NCI-H1092 (cell line): ENCODE measurements around the gene AGBL1.
"Not testable (repeated sequence)": the region's sequence is repeated elsewhere in the genome, so short reads cannot be mapped to it uniquely, and the experiment has no call there.

Experiments used
- DNase-seq: peaks from one replicate; lab custom pipeline; 2025; lab: John Stamatoyannopoulos, UW

AGBL1 gene

DNA sequence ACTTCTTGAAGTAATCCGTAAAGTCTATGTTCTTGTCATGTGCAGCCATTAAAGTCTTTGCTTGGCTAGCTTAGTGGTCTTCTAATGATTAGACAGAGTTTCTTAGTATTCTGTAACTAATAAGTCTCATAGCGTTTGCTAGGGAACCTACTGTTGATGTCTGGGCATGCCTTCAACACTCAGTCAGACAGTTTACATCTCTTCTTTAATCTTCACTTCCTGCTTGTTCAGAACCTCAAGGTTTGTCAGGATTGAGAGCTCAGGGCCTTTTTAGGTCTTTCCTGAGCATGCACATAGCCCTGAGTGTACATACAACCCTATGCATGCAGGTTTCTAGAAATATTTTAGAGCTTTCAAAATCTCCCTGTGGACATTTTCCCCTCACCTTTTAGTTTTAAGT, 426.3 kb downstream of the AGBL1 start:
- DNase-seq = no peak

DNA sequence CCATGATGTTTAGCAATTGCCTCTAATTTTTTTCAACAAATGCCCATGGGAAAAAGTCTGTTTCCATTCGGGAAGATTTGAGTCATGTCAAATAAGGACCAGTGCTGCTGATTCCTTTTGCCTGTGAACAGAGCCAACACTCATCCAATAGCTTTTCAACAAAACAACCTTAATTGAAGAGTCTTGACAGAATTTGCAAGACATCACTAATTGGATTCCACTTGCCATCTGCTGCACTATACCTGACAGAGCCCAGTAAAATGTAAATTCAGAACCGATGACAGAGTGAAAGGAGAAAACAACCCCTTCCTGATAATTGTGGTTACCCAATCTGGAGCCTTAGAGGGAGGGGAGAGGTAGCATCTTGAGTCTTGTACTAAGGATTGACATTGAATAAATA, 426.7 kb downstream of the AGBL1 start:
- DNase-seq = no peak

DNA sequence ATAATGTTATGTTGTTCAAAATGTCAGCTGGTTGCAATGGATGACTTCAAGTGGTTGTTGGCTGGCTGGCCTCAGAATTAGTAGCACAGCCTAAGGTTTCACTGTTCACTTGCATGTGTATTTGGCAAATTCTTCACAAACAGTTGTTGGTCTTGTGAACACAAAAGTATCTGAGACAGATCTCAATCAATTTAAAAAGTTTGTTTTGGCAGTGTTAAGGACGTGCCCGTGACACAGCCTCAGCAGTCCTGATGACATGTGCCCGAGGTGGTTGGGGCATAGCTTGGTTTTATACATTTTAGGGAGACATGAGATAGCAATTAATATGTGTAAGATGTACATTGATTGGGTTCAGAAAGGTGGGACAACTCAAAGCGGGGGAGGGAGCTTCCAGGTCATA, 436.0 kb downstream of the AGBL1 start:
- DNase-seq = no peak

DNA sequence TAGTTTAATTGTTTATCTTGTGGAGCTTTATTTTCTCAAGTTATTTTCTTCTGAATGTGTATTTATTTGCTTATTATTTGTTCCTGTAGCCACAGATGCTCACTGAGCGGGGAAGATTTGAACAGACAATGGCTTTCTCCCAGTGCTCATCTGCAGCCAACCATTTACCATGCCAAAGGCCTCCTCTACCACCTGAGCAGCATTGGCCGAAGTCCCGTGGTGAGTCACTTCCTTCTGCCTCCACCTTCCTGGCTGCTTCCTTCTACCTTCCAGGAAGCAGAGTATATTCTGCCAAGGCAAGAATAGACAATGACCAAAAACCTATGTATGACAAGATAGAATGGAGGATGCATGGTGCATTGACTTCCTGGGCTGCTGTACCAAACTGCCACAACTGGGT, 443.1 kb downstream of the AGBL1 start:
- DNase-seq = no peak

DNA sequence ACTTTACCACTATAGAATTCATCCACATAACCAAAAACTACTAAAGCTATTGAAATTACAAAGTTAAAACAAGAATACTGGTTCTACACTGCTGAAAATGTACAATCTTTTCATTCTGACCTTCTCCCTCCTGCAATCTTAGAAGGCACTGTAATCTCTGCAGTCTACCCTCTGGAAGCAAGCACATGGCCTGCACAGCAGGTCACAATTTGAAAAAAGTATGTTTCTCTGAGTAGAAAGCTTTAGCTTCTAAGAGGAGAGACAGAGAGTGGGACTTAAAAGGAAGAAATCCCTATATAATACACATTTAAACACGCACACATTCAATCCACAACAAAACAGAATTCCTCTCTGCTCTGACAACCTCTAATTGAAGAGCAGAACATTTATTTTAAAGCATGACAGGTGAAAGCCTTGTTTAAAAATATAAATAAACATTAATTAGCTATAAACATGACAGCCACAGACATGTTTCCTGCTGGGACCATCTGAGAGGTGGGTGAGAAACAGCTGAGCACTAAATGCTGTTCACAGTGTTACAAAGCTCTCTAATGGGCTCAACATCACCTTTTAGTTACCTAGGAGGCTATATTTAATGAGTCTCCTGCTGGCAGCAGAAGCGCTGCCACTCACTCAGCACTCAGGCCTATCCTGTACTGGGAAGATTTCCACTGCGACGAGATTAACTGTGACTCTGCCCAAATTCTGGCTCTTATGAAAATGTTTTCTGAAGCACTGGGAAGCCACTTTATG, 447.4 kb downstream of the AGBL1 start:
- DNase-seq = no peak

DNA sequence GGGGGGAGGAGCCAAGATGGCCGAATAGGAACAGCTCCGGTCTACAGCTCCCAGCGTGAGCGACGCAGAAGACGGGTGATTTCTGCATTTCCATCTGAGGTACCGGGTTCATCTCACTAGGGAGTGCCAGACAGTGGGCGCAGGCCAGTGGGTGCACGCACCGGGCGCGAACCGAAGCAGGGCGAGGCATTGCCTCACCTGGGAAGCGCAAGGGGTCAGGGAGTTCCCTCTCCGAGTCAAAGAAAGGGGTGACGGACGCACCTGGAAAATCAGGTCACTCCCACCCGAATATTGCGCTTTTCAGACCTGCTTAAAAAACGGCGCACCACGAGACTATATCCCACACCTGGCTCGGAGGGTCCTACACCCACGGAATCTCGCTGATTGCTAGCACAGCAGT, 448.4 kb downstream of the AGBL1 start:
- not testable (repeated sequence) for DNase-seq

DNA sequence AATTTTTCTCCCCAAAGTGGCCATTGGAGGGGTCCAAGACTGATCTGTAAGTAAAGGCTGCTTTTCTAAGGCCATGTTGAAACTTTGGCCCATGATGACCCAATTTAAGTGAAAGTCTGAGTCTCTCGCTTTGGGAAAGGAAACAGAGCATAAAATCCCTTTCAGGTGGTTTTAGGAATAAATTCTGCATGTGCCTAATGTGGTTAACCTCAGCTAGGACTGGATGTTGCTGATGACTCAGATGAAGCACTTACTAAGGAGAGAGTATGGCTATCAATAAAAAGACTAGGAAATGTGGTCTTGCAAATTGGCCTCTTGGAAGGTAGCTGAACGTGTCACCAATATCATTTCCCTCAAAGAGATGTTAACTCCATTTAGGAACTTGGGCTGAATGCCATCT, 458.5 kb downstream of the AGBL1 start:
- no peak for DNase-seq

DNA sequence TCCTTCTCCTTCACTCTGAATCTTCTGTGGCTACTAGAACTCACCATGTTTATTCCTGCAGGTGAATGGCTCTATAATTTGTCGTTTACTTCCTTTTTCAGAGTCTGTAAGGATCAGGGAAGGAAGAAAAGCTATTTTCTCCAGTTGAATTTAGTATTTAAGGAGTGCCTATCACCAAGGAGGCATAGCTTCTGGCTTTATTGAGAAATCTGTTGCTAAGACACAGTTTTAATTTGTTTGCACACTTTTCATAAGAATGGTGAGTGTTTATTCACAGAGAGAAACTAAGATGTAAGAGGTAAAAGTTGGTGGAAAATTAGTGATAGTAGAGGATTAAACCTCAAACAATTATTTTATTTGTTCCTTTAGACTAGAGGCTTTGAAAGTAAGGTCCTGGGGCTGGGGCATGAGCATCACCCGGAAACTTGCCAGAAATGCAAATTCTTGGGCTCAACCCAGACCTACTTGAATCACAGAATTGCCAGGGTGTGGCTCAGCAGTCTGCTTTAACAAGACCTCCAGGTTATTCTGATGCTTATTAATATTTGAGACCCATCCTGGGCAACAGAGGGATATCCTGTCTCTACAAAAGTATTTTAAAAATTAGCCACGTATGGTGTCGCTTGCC, 461.3 kb downstream of the AGBL1 start:
- no peak for DNase-seq

DNA sequence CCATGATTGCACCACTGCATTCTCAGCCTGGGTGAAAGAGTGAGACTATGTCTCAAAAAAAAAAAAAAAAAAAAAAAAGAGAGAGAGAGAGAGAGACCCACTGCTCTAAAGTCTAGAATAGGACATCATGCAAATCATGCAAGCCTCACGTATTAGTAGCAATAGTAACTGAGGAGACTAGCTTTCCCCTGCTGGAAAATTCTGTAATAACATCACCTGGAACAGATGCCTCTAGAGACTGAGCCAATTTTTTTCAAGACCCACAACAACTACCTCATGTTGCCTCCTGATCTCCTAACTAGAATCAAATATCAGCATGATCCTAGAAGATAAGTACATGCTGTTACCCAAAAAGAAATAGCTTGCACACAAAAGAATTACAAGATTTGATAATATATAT, 461.9 kb downstream of the AGBL1 start:
- DNase-seq = no peak

DNA sequence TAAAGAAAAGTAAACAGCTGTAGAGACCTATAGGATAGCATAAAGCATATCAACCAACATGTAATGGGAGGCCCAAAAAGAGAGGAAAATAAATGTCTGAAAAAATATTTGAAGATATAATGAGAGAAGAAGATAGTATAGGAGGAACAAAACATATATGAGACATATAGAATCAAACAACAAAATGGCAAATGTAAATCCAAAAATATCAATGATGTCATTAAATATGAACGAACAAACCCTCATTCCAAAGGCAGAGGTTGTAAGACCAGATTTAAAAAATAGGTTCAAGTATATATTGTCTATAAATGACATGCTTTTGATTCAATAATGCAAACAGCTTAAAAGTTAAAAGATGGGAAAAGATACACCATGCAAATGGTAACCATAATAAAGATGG, 470.4 kb downstream of the AGBL1 start:
- no peak for DNase-seq

DNA sequence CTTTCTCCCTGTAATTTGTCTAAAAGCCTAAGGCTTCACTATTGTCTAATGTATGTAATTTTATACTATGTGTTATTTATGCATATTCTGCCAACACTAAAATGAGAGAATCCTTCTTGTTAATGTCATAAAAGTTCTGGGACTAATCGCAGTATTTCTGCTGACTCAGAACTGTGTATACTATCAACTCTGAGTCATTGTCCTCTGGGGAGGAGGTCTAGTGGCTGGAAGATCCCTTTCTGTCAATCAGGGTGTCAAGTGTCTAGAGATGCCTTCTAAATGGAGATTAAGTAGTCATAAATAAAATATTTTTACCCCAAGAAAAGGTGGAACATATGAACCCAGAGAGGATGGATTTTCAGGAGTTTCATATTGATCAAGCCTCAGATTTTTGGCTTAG, 473.4 kb downstream of the AGBL1 start:
- no peak for DNase-seq

DNA sequence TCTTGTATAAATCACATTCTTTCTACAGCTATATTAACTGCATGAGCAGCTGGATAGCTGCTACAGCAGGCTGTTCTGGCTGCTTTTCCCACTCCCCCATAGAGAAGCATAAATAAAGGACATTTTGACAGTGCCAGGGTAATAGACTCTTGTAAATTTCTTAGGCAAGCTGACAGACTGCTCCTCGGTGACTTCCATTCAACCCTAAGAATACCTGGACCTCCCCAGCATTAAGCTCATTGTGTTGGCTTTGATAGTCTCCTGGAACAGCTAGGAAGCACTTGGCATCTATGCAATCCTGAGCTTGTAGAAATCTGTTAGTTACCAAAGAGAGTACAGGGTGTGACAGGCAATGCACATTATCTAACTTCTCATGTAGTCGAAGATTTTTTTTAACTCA, 475.4 kb downstream of the AGBL1 start:
- DNase-seq = no peak

DNA sequence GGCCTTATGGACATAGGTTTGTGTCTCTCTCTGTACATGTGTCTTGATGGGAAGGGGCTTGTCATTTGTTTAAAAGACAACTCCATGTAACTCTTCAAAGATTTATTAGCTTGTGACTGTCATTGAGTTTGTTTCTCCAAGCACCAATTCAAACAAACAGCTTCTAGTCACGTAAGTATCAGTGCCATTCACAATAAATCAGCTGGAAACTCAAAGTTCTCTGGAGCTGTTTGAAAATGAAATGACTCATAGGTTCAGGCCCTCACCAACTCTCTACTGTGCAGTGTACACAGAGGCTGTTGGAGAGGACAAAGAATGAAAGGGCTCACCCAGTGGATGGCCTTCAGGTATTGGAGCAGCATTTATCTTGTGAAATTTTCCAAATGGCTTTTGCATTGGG, 476.3 kb downstream of the AGBL1 start:
- no peak for DNase-seq

DNA sequence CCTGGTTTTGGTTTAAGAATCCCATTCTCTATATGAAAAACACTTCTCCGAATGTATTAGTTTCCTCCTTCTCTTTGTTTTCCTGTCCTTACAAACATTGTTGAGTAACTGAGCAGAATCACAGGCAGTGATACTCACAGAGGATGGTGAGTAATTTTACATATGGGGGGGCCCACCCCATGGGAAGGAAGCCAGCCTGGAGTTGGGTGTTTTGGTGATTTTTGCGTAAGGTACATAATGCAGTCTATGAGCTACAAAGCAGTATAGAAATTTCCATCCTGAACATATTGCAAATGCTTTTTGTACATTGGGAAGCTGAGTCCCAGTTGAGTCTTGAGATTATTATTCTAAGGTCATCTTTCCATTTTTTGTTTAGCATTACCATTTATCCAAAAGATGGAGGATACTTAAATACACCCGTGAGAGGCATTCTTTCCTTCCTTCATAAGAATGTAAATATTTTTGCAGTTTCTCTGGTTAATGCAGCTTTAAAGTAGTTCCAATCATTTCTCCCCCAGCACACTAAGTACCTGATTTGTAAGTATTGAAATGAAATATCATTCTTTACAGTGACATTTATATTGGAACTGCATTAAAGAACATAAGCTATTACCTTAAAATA, 476.8 kb downstream of the AGBL1 start:
- no peak for DNase-seq

DNA sequence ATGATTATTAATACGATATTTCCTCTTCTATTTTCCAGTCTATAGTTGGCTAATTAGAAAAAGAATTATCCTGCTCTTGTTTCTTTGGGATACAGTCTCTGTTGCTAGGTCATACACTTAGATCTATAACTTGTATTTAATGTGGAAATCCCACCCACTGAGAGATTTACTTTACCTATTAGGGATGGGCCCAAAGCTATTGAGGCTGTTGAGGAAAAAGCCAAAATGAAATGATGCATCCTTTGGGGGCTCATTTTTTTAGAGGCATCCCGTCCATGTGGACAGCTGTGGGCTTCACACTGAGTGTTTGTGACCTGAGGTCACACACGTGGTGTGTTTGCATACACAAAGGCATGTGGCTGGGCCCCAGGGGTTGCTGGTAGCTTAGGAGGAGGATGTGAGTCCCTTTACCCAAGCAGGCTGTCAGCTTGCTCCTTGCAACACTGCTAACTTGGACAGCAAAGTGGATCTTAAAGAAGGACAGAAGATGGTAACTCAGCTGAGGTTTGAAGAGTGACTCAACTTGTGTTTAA, 477.4 kb downstream of the AGBL1 start:
- DNase-seq = no peak

DNA sequence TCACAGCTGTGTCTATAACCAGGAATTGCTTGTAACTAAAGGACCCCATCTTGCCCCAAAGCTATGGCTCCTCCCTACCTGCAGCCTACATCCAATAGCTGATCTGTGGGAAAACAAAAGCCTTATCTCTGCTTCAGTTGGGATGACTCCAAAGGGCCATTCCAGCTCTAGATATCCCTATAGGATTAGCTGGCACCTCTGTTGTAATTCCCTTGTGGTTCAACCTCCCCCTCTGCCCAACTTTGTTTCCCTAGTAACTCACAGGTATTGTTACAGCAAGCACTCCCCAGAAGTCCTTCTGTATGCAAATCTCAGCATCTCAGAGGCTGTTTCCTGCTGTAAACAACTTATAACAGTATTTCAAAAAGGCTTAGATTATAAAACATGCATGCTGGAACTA, 478.6 kb downstream of the AGBL1 start:
- DNase-seq = no peak

DNA sequence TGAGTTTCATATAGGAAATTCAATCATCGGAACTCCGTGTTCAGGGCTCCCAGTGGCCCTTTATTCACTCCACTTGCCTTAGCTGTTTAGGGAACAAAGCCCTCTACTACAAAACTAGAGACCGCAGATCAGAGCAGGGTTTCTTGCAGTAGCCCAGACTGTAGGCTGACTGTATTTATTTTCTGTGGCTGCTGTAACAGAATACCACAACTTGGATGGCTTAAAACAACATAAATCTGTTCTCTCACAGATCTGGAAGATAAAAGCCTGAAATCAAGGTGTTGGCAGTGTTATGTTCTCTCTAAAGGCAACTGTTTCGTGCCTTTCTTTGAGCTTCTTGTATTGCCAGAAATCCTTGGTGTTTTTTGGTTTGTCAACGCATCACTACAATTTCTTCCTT, 479.0 kb downstream of the AGBL1 start:
- no peak for DNase-seq

DNA sequence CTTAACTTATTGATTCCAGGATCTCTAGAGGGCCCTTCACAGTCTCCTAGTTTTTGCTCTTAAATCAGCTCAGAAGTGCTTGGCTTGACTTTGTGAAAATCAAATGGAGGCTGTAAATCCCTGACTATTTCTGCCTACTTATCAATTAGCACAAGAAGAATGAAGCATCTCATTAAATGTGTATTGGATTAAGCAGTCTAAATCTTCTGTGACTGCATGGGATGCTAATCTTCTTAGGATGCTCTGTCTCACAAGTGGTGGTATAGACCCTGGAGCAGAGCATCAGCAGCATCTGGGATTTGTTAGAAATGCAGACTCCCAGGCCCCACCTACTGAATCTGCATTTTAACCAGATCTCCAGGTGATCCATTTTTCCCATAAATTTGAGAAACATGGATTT, 488.7 kb downstream of the AGBL1 start:
- DNase-seq = no peak

DNA sequence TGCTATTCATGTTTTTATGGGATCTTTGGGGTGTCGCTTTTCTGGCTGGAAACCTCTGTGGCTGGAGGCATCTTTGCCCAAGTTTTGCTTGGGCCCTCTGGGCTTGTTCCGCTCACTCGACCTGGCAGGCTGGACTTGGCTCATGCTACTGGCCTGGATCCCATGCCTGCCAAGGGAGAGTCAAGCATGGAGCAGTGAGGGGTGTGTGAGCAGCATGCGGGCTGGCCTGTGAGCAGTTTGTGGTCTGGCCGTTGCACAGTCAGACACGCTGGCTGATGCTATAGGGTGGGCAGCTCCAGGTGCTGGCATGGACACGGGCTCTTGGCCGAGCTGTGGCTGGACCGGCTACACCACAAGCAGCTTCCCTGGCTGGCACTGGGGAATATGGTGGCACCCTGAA, 491.1 kb downstream of the AGBL1 start:
- no peak for DNase-seq

DNA sequence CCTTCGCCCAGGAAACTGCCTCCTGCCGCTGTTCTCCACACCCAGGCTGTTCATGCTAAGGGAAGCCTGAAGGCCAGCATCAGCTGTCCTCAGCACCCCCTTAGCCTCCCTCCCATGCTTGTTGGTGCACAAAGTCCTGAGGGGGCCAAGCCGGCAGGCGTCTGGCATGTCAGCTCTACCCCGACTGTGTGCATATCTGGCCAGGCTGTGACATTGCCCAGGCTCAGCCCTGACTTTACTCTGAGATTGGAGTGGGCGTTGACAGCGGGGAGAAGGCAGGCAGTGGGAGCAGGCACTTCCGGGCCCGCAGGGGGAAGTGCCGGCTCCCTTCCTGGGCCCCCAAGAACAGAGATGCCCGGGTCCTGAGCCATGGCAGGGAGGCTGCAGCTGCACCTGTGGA, 492.2 kb downstream of the AGBL1 start:
- DNase-seq = no peak

DNA sequence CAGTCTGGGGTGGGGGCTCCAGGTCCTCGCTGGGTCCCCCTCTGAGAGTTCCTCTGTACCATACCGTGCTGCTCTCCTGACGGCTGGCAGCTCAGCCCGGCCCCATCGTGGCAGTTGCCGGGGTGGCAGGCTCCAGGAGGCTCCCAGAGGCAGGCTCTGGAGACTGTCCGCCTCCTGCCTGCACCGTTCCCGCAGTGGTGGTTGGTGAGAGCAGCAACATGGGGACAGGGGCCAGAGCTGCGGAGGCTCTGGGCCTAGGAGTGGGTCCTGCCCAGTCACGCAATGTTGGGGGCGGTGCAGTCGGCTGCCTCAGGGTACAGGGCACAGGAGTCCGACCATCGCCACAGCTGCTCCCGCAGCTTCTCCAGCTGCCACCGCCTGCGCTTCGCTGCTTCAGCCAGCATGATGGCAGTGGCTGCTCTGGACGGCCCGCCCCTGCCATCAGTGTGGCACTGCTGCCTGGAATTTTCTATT, 492.7 kb downstream of the AGBL1 start:
- no peak for DNase-seq

DNA sequence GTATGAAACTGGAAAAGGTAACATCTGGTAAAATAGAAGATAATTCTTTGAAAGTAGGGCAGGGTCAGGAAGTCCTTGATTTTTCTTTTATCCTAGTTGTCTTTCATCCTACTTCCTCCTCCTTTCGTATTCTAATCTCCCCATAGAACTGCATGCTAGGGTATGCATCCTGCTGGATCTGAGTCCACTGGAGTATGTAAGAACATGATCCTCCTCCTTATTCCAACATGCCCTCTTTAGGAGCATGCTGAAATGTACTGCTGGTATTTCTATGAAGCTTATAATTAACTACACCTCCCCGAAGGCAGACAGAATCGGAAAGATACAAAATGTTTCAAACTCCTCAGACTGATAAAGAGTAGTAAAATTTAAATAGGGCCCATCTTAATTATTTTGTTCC, 493.8 kb downstream of the AGBL1 start:
- no peak for DNase-seq

DNA sequence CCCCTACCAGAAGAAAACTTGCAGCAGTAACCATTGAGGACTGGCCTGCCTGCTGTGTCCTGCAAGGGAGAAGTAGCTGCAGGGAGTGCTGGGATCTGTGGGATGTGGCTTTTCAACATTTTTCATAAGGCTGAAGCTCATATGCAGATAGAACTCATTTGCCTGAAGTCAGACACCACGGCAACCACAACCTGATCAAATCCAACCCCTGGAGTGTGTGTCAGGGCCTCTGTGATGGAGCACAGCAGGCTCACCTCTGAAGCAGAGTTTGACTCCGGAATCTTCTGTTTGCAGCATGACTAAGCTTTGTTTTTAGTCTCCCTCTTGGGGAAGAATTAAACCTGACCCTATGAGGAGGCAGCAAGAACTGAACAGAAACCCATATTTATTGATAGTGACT, 508.7 kb downstream of the AGBL1 start:
- no peak for DNase-seq
